AG04449 (cell line): Measurements from ENCODE around the gene SDHB.

Experiments
- CTCF ChIA-PET: fragments of 350-600 bp; formaldehyde crosslinking; extraction: SDS; loops from one replicate; lab custom pipeline; 2021; ENCODE audit warnings: antibody characterized with exemption; lab: Yijun Ruan, JAX
- POLR2A ChIA-PET: fragments of 400-600, 350-600 bp; formaldehyde crosslinking; extraction: SDS; loops from one replicate; lab custom pipeline; 2020; ENCODE audit warnings: antibody characterized with exemption, inconsistent platforms; lab: Yijun Ruan, JAX
- DNase-seq: peaks from one replicate; pipeline ENCODE4 v3.0.0-alpha.2; 2010; ENCODE audit warnings: low read depth, low spot score
- H3K4me3 ChIP-seq: 2 replicates; pipeline ENCODE4 v1.5.1; 2011; ENCODE audit warnings: low read depth, mild to moderate bottlenecking, control low read depth, low read length
- TF ChIP-seq, protein P1 (sequence below): IDR thresholded peaks from one replicate; pipeline ENCODE4 v1.5.1; 2011; ENCODE audit warnings: mild to moderate bottlenecking, moderate library complexity, low read length, control low read depth, inconsistent platforms; ENCODE audit not compliant: insufficient read depth; ENCODE audit errors: missing control alignments

Gene SDHB

GRCh38 chr1:17013491-17014320 lies 40.1 kb downstream of the SDHB start:
- CTCF ChIA-PET = interaction anchor here (1.4 to 2.4 kb wide), 6 partner anchors 9 to 62 kb away, joined by 4 to 9 read pairs (median 5); no protein-coding TSS in a partner anchor
- no peak overlapping the region for H3K4me3 ChIP-seq
- no peak for DNase-seq
- POLR2A ChIA-PET = interaction anchor here (0.8 to 1.0 kb wide), 3 partner anchors 9 to 35 kb away, joined by 3 to 4 read pairs (median 4); no protein-coding TSS in a partner anchor
- TF ChIP-seq, protein P1, sequence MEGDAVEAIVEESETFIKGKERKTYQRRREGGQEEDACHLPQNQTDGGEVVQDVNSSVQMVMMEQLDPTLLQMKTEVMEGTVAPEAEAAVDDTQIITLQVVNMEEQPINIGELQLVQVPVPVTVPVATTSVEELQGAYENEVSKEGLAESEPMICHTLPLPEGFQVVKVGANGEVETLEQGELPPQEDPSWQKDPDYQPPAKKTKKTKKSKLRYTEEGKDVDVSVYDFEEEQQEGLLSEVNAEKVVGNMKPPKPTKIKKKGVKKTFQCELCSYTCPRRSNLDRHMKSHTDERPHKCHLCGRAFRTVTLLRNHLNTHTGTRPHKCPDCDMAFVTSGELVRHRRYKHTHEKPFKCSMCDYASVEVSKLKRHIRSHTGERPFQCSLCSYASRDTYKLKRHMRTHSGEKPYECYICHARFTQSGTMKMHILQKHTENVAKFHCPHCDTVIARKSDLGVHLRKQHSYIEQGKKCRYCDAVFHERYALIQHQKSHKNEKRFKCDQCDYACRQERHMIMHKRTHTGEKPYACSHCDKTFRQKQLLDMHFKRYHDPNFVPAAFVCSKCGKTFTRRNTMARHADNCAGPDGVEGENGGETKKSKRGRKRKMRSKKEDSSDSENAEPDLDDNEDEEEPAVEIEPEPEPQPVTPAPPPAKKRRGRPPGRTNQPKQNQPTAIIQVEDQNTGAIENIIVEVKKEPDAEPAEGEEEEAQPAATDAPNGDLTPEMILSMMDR = no peak

- ChIA-PET CTCF (interaction anchor here (1.4 to 2.4 kb wide), 5 partner anchors 10 to 61 kb away, joined by 5 to 9 read pairs (median 5); no protein-coding TSS in a partner anchor), POLR2A (interaction anchor here (0.8 to 1.0 kb wide), 3 partner anchors 9 to 34 kb away, joined by 3 to 4 read pairs (median 4); no protein-coding TSS in a partner anchor)
- H3K4me3 ChIP-seq = no peak overlapping the region
- no peak for DNase-seq
- TF ChIP-seq, protein P1 = no peak
Measured at GRCh38 chr1:17012775-17013490, 40.9 kb downstream of the SDHB start.

DNA sequence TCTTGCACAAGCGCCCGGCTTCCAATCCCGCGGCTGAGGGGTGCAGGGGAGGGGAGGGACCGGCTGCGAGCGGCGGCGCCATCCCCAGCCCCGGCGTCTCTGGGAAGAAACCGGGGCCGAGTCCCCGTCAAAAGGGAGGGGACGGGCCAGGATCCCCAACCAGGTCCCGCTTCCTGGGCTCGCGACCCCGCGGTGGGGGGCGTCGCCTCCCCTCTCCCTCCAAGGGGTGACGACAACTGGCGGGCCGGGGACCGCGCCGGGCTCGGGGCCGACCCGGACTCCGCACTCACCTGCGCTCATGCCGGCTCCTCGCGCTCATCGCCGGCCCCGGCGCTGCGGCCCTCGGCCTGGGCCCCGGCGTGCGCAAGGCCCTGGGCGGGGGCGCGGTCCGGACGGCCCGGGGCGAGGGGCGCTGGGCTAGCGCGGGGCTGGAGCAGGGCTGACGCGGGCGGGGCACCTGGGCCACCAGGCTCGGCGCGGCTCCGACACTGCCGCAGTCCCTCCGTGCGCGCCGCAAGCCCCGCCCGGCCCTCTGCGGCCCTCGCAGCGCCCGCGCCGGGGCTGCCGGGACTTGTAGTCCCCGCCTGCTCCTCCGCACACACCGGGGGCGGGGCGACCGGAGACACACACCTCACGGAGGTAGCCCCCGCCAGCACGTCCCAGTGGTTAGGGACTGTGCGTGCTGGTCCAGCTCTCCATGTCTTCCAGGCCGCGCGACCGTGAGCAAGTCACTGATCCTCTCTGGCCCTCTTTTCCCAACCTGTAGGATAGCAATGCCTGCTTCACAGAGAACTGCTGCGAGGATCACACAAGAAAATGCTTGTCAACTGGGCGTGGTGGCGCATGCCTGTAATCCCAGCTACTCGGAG lies 42.2 kb downstream of the SDHB start, which contains the start of gene ATP13A2:
TSS of gene ATP13A2 (minus strand) at position 490 of the 869 bp plus-strand sequence. CDS start at position 300, 190 bp downstream.
- TF ChIP-seq, protein P1 = no peak
- no peak for DNase-seq
- peak within 1 kb of the TSS; percentile 66 for H3K4me3 ChIP-seq
- ChIA-PET CTCF (interaction anchor here (2.4 kb wide), 1 partner anchor 60 kb away, joined by 9 read pairs; no protein-coding TSS in a partner anchor), POLR2A (interaction anchor here (0.6 kb wide), 1 partner anchor 33 kb away, joined by 3 read pairs; no protein-coding TSS in a partner anchor)

DNA sequence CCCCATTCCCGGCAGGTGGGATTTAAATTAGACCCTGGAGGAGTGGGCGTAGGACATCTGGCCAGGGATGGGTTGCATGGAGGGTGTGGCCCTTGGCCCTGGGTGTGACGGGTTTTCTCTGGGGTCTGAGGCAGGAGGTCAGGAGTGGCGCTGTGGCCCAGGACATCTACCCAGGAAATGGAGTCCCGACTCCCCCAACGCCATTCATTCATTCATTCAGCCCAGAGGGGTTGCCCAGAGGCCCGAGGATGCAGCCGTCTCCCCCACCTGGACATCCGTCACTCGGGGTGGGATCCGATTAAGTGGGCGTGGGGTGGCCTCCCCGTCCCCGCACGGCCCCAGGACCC lies 42.8 kb downstream of the SDHB start:
- no peak for DNase-seq
- TF ChIP-seq, protein P1 = no peak
- ChIA-PET POLR2A (no interaction called here), CTCF (interaction anchor here (1.0 to 1.5 kb wide), 4 partner anchors 13 to 59 kb away, joined by 3 to 5 read pairs (median 4); no protein-coding TSS in a partner anchor)
- H3K4me3 ChIP-seq = peak overlapping the region; percentile 66

GRCh38 chr1:17009706-17010105 lies 44.1 kb downstream of the SDHB start:
- TF ChIP-seq, protein P1 = no peak
- CTCF ChIA-PET = interaction anchor here (0.9 to 3.4 kb wide), 5 partner anchors 17 to 58 kb away, joined by 3 to 10 read pairs (median 3); no protein-coding TSS in a partner anchor
- POLR2A ChIA-PET = no interaction called here
- H3K4me3 ChIP-seq = no peak overlapping the region
- no peak for DNase-seq
